Endothelial cell of umbilical vein (primary cell): Measurements from ENCODE around the gene MED13. TPM values are rescaled to one million over a fixed set of nuclear protein-coding genes. Genes with fewer than 3 reads are reported as not detected.

Experiments
- BruUV-seq: library from RNA; stranded (reverse); fragments of 400-500 nt; replicated peaks from 2 replicates; lab custom pipeline; 2021; lab: Mats Ljungman, UMichigan
- CTCF ChIA-PET: fragments of 300-600, 350-600 bp; sonication (Branson Sonifier 250); formaldehyde crosslinking; loops from one replicate; lab custom pipeline; 2021; ENCODE audit warnings: antibody characterized with exemption, inconsistent platforms; lab: Charles Lee
- POLR2A ChIA-PET: fragments of 300-600, 350-600 bp; sonication (Branson Sonifier 250); formaldehyde crosslinking; loops from one replicate; lab custom pipeline; 2021; ENCODE audit warnings: antibody characterized with exemption, inconsistent platforms; lab: Charles Lee
- DNase-seq: peaks from one replicate; pipeline ENCODE4 v3.0.0-alpha.2; 2011; ENCODE audit warnings: low read depth, low spot score
- FAIRE-seq: peaks from 2 replicates; lab custom pipeline; 2011; peaks lifted over from hg19 to GRCh38; lab: Jason Lieb, UNC
- H2AFZ ChIP-seq: 2 replicates; pipeline ENCODE4 v1.6.0; 2012; ENCODE audit warnings: low read depth, low read length, control low read depth, inconsistent platforms
- H3K27ac ChIP-seq: 2 replicates; pipeline ENCODE4 v1.5.1; 2011; ENCODE audit warnings: low read depth, mild to moderate bottlenecking, control low read depth, low read length, moderate library complexity; ENCODE audit not compliant: insufficient read depth
- H3K27me3 ChIP-seq, 2 experiments: 2 replicates each; pipeline versions ENCODE4 v1.6.0 to v1.6.1; 2011; ENCODE audit warnings: low read length in 2 of 2, mixed read lengths in 1 of 2; ENCODE audit not compliant: control insufficient read depth in 2 of 2, insufficient read depth in 2 of 2
- H3K36me3 ChIP-seq, 2 experiments: 2 replicates in 1 of 2; 3 replicates in 1 of 2; pipeline ENCODE4 v1.5.1; 2011; ENCODE audit warnings: low read length in 2 of 2, mild to moderate bottlenecking in 1 of 2, moderate library complexity in 1 of 2; ENCODE audit not compliant: control insufficient read depth in 2 of 2, insufficient read depth in 2 of 2; ENCODE audit errors: extremely low read depth in 1 of 2
- H3K4me1 ChIP-seq: 3 replicates; pipeline ENCODE4 v1.5.1; 2011; ENCODE audit warnings: mild to moderate bottlenecking, low read length; ENCODE audit not compliant: control insufficient read depth, insufficient read depth; ENCODE audit errors: extremely low read depth
- H3K4me2 ChIP-seq: 2 replicates; pipeline ENCODE4 v1.6.1; 2011; ENCODE audit warnings: low read length, control low read depth, mixed read lengths; ENCODE audit not compliant: insufficient read depth
- H3K4me3 ChIP-seq, 3 experiments: fragments of 200-600 bp in 1 of 3; sonication (generic), shearing (Covaris generic) in 1 of 3; replicated peaks in 1 of 3; 2 replicates each; pipeline ENCODE4 v1.5.1; 2011 to 2016; ENCODE audit warnings: control low read depth in 3 of 3, low read length in 3 of 3, mild to moderate bottlenecking in 2 of 3, inconsistent platforms in 1 of 3, low read depth in 1 of 3, moderate library complexity in 1 of 3; ENCODE audit not compliant: insufficient read depth in 1 of 3
- H3K79me2 ChIP-seq: 2 replicates; pipeline ENCODE4 v1.6.0; 2012; ENCODE audit warnings: low read length, inconsistent platforms; ENCODE audit not compliant: control insufficient read depth, insufficient read depth
- H3K9ac ChIP-seq: replicated peaks from 2 replicates; pipeline ENCODE3; 2011; ENCODE audit warnings: low read length, control low read depth; ENCODE audit not compliant: insufficient read depth; ENCODE audit errors: extremely low read depth
- H3K9me1 ChIP-seq: replicated peaks from 3 replicates; pipeline ENCODE4 v1.6.0; 2011; ENCODE audit warnings: mild to moderate bottlenecking, low read length; ENCODE audit not compliant: control insufficient read depth, insufficient read depth; ENCODE audit errors: extremely low read depth
- H3K9me3 ChIP-seq: replicated peaks from 2 replicates; pipeline ENCODE4 v1.5.1; 2012; ENCODE audit warnings: low read length, inconsistent platforms; ENCODE audit not compliant: control insufficient read depth, insufficient read depth
- H4K20me1 ChIP-seq: replicated peaks from 2 replicates; pipeline ENCODE3; 2011; ENCODE audit warnings: mild to moderate bottlenecking, low read length; ENCODE audit not compliant: control insufficient read depth, insufficient read depth; ENCODE audit errors: extremely low read depth
- EZH2 ChIP-seq: IDR thresholded peaks from 2 replicates; pipeline ENCODE4 v1.6.1; 2012; ENCODE audit warnings: borderline replicate concordance, low read depth, mild to moderate bottlenecking, moderate library complexity, low read length, inconsistent platforms; ENCODE audit not compliant: severe bottlenecking
- FOS ChIP-seq: IDR thresholded peaks from 2 replicates; pipeline ENCODE4 v1.6.1; 2011; ENCODE audit warnings: mild to moderate bottlenecking, low read length, moderate library complexity, borderline replicate concordance; ENCODE audit not compliant: insufficient read depth
- GATA2 ChIP-seq: IDR thresholded peaks from 2 replicates; pipeline ENCODE4 v1.7.0; 2011; ENCODE audit warnings: low read depth, mild to moderate bottlenecking, moderate library complexity, mixed read lengths, low read length; ENCODE audit not compliant: insufficient read length, insufficient read depth
- JUN ChIP-seq: IDR thresholded peaks from 2 replicates; pipeline ENCODE4 v1.6.1; 2011; ENCODE audit warnings: borderline replicate concordance, low read depth; ENCODE audit not compliant: insufficient read length, insufficient read depth
- MYC ChIP-seq: IDR thresholded peaks from one replicate; pipeline ENCODE4 v1.6.1; 2011; ENCODE audit warnings: mild to moderate bottlenecking, low read depth, low read length
- POLR2A ChIP-seq: IDR thresholded peaks from 2 replicates; pipeline ENCODE4 v1.6.1; 2012; ENCODE audit warnings: low read depth, mild to moderate bottlenecking, control low read depth, low read length
- POLR2AphosphoS5 ChIP-seq: IDR thresholded peaks from 2 replicates; pipeline ENCODE4 v1.6.1; 2012; ENCODE audit warnings: low read depth, mild to moderate bottlenecking, control low read depth, low read length, moderate library complexity; ENCODE audit not compliant: insufficient read depth
- dilution Hi-C: fragments of 300-500 bp; cut with MboI; formaldehyde crosslinking; loops from one replicate; pipeline ENCODE4 v1.15.0; 2019; ENCODE audit warnings: low sequenced_read_pairs; ENCODE audit not compliant: extremely low pct_ligation_motif_present
- intact Hi-C: fragments of 100-400 bp; cut with micrococcal nuclease; formaldehyde crosslinking; loops from one replicate; pipeline ENCODE4 v1.10.0; 2022
- polyA plus RNA-seq, 4 experiments: library from polyadenylated mRNA; depleted of rRNA in 3 of 4; stranded (reverse) in 3 of 4; unstranded in 1 of 4; fragments of >200 nt; gene quantifications; 2 replicates each; pipeline versions ENCODE4 v1.2.1 to v1.2.3, GENCODE V29; 2011 to 2012; ENCODE audit warnings: missing spikeins in 1 of 4
- total RNA-seq: library from RNA; stranded (reverse); gene quantifications from 2 replicates; pipeline ENCODE4 v1.2.3, GENCODE V29; 2021
- TF ChIP-seq, protein P1 (sequence below): IDR thresholded peaks from 2 replicates; pipeline ENCODE4 v1.6.1; 2011; ENCODE audit not compliant: insufficient read depth, insufficient read length
- TF ChIP-seq, protein P2 (sequence below), 2 donors: IDR thresholded peaks; 1 replicate in 1 of 2; 2 replicates in 1 of 2; pipeline ENCODE4 v1.5.1; 2011; ENCODE audit warnings: low read length in 2 of 2, mild to moderate bottlenecking in 2 of 2, moderate library complexity in 2 of 2, control low read depth in 1 of 2, inconsistent platforms in 1 of 2, low read depth in 1 of 2; ENCODE audit not compliant: insufficient read depth in 1 of 2; ENCODE audit errors: extremely low read depth in 1 of 2

MED13 gene
- total and polyA plus RNA-seq, 2 donors (not counting 3 experiments of a cell fraction or from before 2014, with no cell fraction given) = 11.6 to 49.6 TPM

DNA sequence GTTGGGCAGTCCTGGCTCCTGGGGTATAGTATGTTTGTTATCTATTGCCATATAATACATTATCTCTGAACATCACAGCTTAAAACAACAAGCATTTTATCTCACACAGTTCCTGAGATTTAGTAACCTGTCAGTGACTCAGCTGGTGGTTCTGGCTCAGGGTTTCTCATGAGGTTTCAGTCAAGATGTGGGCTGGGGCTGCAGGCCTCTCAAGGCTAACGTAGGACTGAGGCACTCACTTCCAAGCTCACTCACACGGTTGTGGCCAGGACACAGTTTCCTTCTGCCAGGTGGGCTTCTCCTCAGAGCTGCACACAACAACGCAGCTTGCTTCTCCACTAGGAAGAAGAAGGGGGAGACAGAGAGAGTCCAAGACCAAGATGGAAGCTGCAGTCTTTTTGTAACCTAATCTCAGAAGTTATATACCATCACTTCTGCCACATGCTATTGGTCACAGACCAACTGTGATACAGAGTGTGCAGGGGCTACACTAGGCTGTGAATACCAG, 10.3 kb upstream of the MED13 start:
- Histone ChIP-seq H3K4me1 (no peaks in the 10 kb centered on the region), H3K36me3 (no peaks in the 10 kb centered on the region), H3K9ac (no peak overlapping the region), H4K20me1 (no peaks in the 10 kb centered on the region), H3K9me3 (no peaks in the 10 kb centered on the region), H2AFZ (no peak overlapping the region), H3K4me2 (no peak overlapping the region), H3K79me2 (no peaks in the 10 kb centered on the region), H3K4me3 (no peak overlapping the region), H3K27ac (no peak overlapping the region), H3K27me3 (peaks cover 2 to 3% of the 10 kb centered on the region in 2 experiments), H3K9me1 (no peaks in the 10 kb centered on the region)
- FAIRE-seq (no peak), DNase-seq (no peak)
- POLR2A ChIA-PET = interaction anchor here (1.1 kb wide), 1 partner anchor 10 kb away, joined by 3 read pairs; no protein-coding TSS in a partner anchor
- dilution Hi-C loops = no loop called here
- BruUV-seq = no TSS peak
- intact Hi-C loops = no loop called here
- CTCF ChIA-PET = interaction anchor here (0.7 to 1.7 kb wide), 2 partner anchors 9 to 253 kb away, joined by 3 to 7 read pairs; no protein-coding TSS in a partner anchor
- no peak for TF ChIP-seq POLR2A
- no peak for TF ChIP-seq POLR2AphosphoS5
- TF ChIP-seq MYC = no peak
- no peak for TF ChIP-seq JUN
- TF ChIP-seq FOS = no peak
- TF ChIP-seq EZH2 = no peak
- TF ChIP-seq, protein P1, sequence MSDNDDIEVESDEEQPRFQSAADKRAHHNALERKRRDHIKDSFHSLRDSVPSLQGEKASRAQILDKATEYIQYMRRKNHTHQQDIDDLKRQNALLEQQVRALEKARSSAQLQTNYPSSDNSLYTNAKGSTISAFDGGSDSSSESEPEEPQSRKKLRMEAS = no peak
- no peak for TF ChIP-seq GATA2
- TF ChIP-seq, protein P2, sequence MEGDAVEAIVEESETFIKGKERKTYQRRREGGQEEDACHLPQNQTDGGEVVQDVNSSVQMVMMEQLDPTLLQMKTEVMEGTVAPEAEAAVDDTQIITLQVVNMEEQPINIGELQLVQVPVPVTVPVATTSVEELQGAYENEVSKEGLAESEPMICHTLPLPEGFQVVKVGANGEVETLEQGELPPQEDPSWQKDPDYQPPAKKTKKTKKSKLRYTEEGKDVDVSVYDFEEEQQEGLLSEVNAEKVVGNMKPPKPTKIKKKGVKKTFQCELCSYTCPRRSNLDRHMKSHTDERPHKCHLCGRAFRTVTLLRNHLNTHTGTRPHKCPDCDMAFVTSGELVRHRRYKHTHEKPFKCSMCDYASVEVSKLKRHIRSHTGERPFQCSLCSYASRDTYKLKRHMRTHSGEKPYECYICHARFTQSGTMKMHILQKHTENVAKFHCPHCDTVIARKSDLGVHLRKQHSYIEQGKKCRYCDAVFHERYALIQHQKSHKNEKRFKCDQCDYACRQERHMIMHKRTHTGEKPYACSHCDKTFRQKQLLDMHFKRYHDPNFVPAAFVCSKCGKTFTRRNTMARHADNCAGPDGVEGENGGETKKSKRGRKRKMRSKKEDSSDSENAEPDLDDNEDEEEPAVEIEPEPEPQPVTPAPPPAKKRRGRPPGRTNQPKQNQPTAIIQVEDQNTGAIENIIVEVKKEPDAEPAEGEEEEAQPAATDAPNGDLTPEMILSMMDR (IDR thresholded peaks at IDR 0.05; ENCODE audit: extremely low read depth in 1 of 2, insufficient read depth in 1 of 2, low read depth in 1 of 2, low read length in 2 of 2) = no peak
